Right cardiac atrium (tissue), 5 donors: ENCODE data around the gene RSAD1. TPM values are rescaled to one million over a fixed set of nuclear protein-coding genes. Genes with fewer than 3 reads are reported as not detected.
"Not testable (repeated sequence)": the region's sequence is repeated elsewhere in the genome, so short reads cannot be mapped to it uniquely, and the experiment has no call there.

Experiments used
- ATAC-seq, 2 donors: fragments of 200-7000 bp; cut with Tn5 transposase; one replicate each; pipeline versions ENCODE4 v1.8.0 to v1.9.1; 2020; ENCODE audit warnings: moderate library complexity in 2 of 2, mild to moderate bottlenecking in 1 of 2
- DNase-seq, 3 donors: peaks; one replicate each; pipeline ENCODE4 v3.0.0-alpha.2; 2020
- H3K27ac ChIP-seq: one replicate; pipeline ENCODE4 v1.5.1; 2013; ENCODE audit warnings: mild to moderate bottlenecking, low read length, control low read depth, moderate library complexity
- H3K27me3 ChIP-seq: one replicate; pipeline ENCODE4 v1.6.1; 2013; ENCODE audit not compliant: control insufficient read depth, insufficient read depth
- H3K4me1 ChIP-seq: one replicate; pipeline ENCODE4 v1.6.1; 2013; ENCODE audit warnings: low read length; ENCODE audit not compliant: control insufficient read depth, insufficient read depth
- H3K4me3 ChIP-seq: one replicate; pipeline ENCODE4 v1.5.1; 2013; ENCODE audit warnings: low read length, control low read depth
- H3K9me3 ChIP-seq: one replicate; pipeline ENCODE4 v1.6.1; 2013; ENCODE audit warnings: low read length; ENCODE audit not compliant: control insufficient read depth
- WGBS: extraction: QIAGEN DNeasy Blood & Tissue Kit; methylation state at CpG from one replicate; pipeline ENCODE4 v1.1.7; 2013; 5-methylcytosine and 5-hydroxymethylcytosine counted together
- intact Hi-C, 4 donors: fragments of 100-400 bp; cut with DNase I; formaldehyde crosslinking; loops; one replicate each; pipeline versions ENCODE4 v1.11.0 to v1.14.0; 2022 to 2023
- polyA plus RNA-seq: library from polyadenylated mRNA; stranded (reverse); fragments of 200-250 nt; gene quantifications from one replicate; pipeline ENCODE4 v1.2.3, GENCODE V29; 2013
- total RNA-seq, 4 donors: library from RNA; stranded (reverse); fragmentation: NEBNext Ultra II Directional; extraction: Animal tissue kit (Norgen Biotek cat#: 25700); gene quantifications; one replicate each; pipeline ENCODE4 v1.2.1, GENCODE V29; 2021
- donor health status: healthy with polysubstance abuse.
- donor health status: DM: no; HTN: yes; CAD: no.
- donor health status: DM: no; HTN: no; CAD: no.
- donor health status: DM: no; HTN: yes; CAD: no; lungs with severe emphysema.
- donor health status: DM: yes; HTN: yes; CAD: no.

The RSAD1 gene
- total and polyA plus RNA-seq, 5 donors: 23.9 to 38.5 (median 28.8) TPM

DNA sequence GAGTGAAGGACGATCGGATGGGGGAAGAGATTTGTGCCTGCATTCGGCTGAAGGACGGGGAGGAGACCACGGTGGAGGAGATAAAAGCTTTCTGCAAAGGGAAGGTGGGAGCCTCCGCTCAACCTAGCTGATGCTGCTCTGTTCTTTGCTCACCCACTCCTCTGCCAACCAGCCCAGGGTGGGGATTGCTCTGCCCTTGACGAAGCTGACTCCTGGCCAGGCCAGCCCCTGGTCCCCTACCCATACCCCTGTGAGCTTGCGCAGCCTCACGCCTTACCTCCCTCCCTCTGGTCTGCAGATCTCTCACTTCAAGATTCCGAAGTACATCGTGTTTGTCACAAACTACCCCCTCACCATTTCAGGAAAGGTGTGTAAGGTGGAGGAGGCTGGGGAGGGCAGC is 4.8 kb upstream of the RSAD1 start:
- H3K27ac ChIP-seq: no peak overlapping the region
- 87% methylated on average over 11 of the region's 11 CpGs for WGBS
- H3K4me1 ChIP-seq: no peaks in the 10 kb centered on the region

DNA sequence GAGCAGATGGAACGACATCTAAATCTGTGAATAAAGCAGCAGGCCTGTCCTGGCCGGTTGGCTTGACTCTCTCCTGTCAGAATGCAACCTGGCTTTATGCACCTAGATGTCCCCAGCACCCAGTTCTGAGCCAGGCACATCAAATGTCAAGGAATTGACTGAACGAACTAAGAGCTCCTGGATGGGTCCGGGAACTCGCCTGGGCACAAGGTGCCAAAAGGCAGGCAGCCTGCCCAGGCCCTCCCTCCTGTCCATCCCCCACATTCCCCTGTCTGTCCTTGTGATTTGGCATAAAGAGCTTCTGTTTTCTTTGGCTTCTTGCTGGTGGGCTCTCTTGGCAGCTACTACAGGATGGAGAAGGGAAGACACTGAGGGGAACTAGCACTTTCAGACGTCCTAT is 4.1 kb upstream of the RSAD1 start:
- DNase-seq: no peak
- no peaks in the 10 kb centered on the region for H3K27me3 ChIP-seq
- intact Hi-C loops: loop anchor here in 2 of 4 donors (10.0 kb wide), 1 partner anchor 110 kb away; no protein-coding TSS in a partner anchor
- WGBS: 54% methylated on average over 6 of the region's 6 CpGs
- ATAC-seq: no peak
- H3K4me1 ChIP-seq: peaks cover under 1% of the 10 kb centered on the region
- no peak overlapping the region for H3K27ac ChIP-seq
- no peaks in the 10 kb centered on the region for H3K9me3 ChIP-seq
- no peak overlapping the region for H3K4me3 ChIP-seq

More for the DNA sequence above, 4.8 kb upstream of the RSAD1 start:
- no peak overlapping the region for H3K4me3 ChIP-seq
- DNase-seq (no peak), ATAC-seq (no peak)
- H3K27me3 ChIP-seq: no peaks in the 10 kb centered on the region
- intact Hi-C loops: loop anchor here in 2 of 4 donors (10.0 kb wide), 1 partner anchor 109 kb away; no protein-coding TSS in a partner anchor
- H3K9me3 ChIP-seq: no peaks in the 10 kb centered on the region

DNA sequence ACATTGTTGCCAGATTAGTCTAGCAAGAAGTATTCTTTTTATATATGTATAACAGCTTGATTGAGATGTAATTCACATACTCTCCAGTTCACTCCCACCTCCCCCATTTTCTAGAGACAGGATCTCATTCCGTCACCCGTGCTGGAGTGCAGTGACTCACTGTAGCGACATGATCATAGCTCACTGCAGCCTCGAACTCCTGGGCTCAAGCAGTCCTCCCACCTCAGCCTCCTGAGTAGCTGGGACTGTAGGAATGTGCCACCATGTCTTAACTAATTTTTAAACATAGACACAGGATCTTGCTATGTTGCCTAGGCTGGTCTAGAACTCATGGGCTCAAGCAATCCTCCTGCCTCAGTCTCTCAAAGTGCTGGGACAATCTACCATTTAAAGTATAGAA is 3.3 kb upstream of the RSAD1 start:
- Histone ChIP-seq H3K27me3 (no peaks in the 10 kb centered on the region), H3K4me3 (no peak overlapping the region), H3K9me3 (no peaks in the 10 kb centered on the region), H3K4me1 (peaks cover 3% of the 10 kb centered on the region), H3K27ac (no peak overlapping the region)
- DNase-seq: no peak
- no peak for ATAC-seq
- intact Hi-C loops: loop anchor here in 2 of 4 donors (10.0 kb wide), 1 partner anchor 111 kb away; no protein-coding TSS in a partner anchor
- WGBS: 83% methylated on average over 4 of the region's 4 CpGs

DNA sequence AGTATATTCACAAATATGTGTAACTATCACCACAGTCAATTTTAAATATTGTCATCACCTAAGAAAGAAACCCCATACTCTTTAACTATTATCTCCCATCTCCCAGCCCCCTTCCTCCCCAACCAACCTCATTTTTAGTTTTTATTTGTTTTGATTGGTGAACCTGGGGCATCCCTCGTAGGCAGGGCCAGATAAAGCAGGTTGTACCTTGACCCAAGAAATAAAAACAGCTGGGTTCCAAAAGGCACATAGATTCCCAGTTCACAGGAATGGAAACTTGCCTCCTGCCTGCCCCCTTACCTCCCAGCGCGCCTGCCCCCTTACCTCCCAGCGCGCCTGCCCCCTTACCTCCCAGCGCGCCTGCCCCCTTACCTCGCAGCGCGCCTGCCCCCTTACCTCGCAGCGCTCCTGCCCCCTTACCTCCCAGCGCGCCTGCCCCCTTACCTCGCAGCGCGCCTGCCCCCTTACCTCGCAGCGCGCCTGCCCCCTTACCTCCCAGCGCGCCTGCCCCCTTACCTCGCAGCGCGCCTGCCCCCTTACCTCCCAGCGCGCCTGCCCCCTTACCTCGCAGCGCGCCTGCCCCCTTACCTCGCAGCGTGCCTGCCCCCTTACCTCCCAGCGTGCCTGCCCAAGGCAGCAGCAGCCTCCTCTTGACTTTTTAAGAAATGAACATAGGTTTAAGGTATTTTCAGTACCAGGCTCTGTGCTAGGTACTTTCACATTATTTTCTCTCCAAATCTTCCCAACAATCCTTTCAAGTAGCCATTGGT is 2.7 kb upstream of the RSAD1 start:
- WGBS: 29% methylated on average over 28 of the region's 33 CpGs
- intact Hi-C loops: loop anchor here in 2 of 4 donors (10.0 kb wide), 1 partner anchor 111 kb away; no protein-coding TSS in a partner anchor
- H3K27ac ChIP-seq: not testable (repeated sequence)

DNA sequence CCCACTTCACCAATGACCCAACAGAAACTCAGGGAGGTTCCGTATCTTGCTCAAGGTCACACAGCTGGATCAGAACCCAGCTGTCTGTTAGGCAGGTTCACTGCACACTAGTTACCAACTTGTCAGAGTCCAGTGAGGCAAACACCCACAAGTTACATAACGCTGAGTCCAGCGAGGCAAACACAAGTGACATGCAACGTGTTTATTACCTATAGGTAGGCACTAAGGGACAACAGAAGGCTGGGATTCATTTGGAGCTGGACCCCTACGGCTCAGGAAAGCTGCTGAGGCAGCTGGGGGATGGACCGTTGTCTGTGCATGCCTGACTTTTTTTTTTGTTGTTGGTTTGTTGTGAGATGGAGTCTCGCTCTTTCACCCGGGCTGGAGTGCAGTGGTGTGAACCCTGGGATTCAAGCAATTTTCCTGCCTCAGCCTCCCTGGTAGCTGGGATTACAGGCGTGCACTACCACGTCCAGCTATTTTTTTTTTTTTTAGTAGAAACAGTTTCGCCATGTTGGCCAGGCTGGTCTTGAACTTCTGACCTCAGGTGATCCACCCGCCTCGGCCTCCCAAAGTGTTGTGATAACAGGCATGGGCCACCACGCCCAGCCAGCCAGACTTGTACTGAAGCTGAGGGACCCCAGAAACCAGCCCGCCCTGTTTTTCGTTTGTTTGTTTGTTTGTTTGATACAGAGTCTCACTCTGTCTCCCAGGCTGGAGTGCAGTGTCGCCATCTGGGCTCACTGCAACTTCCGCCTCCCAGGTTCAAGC is 1.9 kb upstream of the RSAD1 start:
- no peaks in the 10 kb centered on the region for H3K9me3 ChIP-seq
- peaks cover 3% of the 10 kb centered on the region for H3K4me1 ChIP-seq
- H3K27ac ChIP-seq: no peak overlapping the region
- no peaks in the 10 kb centered on the region for H3K27me3 ChIP-seq
- DNase-seq: no peak
- intact Hi-C loops: loop anchor here in 2 of 4 donors (10.0 kb wide), 1 partner anchor 112 kb away; no protein-coding TSS in a partner anchor
- ATAC-seq: no peak
- 74% methylated on average over 18 of the region's 18 CpGs for WGBS
- no peak overlapping the region for H3K4me3 ChIP-seq

More for the DNA sequence above, 2.7 kb upstream of the RSAD1 start:
- not testable (repeated sequence) for H3K27me3 ChIP-seq, H3K4me3 ChIP-seq, DNase-seq, H3K4me1 ChIP-seq, ATAC-seq, H3K9me3 ChIP-seq

DNA sequence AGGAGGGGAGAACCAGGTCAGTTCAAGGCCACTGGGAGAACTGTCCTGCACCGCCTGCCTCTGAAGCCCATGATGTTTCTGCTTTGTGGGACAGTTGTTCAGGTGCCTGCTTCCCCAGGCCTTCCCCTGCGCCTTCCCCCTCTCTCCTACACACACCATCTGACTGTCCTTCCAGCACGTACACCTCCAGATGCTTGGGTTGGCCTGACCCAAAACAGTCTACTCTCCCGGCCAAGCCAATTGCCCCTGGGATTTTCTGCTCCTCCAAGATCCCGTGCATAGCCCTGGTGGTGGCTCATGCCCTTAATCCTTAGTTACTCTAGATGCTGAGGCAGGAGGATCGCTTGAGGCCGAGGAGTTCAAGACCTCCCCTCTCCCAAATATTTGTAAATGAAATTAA is 684 bp upstream of the RSAD1 start:
- Histone ChIP-seq H3K27ac (peak overlapping the region; percentile 53), H3K4me1 (peaks cover 3% of the 10 kb centered on the region), H3K4me3 (no peak overlapping the region), H3K9me3 (no peaks in the 10 kb centered on the region), H3K27me3 (no peaks in the 10 kb centered on the region)
- peak in 1 of 3 donors; percentile 63 for DNase-seq
- no peak for ATAC-seq
- intact Hi-C loops: loop anchor here in 2 of 4 donors (10.0 kb wide), 1 partner anchor 113 kb away; no protein-coding TSS in a partner anchor
- 69% methylated on average over 7 of the region's 7 CpGs for WGBS

DNA sequence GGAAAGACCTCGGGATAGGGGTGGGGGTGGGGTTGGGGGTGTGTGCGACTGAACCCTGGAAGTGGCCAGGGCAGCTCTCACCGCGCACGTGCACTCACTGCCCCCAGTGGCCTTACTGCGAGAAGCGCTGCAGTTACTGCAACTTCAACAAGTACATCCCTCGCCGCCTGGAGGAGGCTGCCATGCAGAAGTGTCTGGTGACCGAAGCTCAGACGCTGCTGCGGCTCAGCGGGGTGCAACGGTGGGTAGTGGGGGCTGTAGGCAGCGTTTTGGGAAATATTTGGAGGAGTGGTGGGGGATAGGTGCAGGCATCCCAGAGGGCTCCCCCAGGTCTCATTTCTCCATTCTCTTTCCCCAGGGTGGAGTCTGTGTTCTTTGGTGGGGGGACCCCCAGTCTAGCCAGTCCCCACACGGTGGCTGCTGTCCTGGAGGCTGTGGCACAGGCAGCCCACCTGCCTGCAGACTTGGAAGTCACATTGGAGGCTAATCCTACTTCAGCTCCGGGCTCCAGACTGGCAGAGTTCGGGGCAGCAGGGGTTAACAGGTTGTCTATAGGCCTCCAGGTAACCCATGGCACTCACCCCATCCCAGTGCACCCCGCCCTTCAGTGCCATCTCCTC is 972 bp downstream of the RSAD1 start:
- H3K4me1 ChIP-seq: peaks cover 3% of the 10 kb centered on the region
- WGBS: 16% methylated on average over 19 of the region's 19 CpGs

DNA sequence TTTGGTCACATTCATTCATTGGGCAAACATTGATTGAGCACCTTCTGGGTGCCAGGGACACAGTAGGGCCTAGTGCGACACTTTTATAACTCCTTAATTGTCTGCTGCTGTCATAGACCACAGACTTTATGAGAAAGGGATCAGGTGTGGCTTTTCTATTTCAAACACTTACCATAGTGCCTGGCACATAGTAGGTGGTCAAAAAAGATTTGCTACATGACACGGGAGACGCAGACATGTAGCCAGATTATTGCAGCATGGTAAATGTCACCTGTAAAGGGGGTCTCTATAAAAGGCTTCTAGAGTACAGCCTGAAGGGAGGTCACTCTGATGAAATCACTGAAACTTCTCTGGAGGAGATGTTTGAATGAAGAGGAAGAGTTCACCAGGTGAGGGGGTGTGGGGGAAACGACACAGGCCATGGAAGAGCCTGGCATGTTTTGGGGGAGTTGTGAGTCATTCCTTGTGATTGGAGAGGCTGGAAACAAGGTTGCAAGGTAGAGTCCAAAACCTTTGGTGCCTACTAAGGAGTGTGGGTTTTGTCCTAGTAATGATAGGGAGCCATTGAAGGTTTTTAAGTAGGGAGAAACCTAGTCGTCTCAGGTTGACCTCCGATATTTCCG is 1.6 kb downstream of the RSAD1 start:
- Histone ChIP-seq H3K27me3 (no peaks in the 10 kb centered on the region), H3K4me1 (peaks cover 3% of the 10 kb centered on the region), H3K27ac (no peak overlapping the region), H3K9me3 (no peaks in the 10 kb centered on the region), H3K4me3 (no peak overlapping the region)
- WGBS: 84% methylated on average over 7 of the region's 7 CpGs
- DNase-seq (no peak), ATAC-seq (no peak)
- intact Hi-C loops: loop anchor here (5.0 to 10.0 kb wide), 5 partner anchors 52 to 205 kb away; partner anchors contain the start of gene EPN3 (in 3 of the 4)

More for the DNA sequence above, 972 bp downstream of the RSAD1 start:
- peak; percentile 82 to 90 (median 89) for DNase-seq
- Histone ChIP-seq H3K9me3 (no peaks in the 10 kb centered on the region), H3K27ac (no peak overlapping the region), H3K27me3 (no peaks in the 10 kb centered on the region), H3K4me3 (peak overlapping the region; percentile 60)
- ATAC-seq: peak; percentile 56 to 68
- intact Hi-C loops: loop anchor here (5.0 to 10.0 kb wide), 6 partner anchors 53 to 205 kb away; partner anchors contain the start of gene EPN3 (in 3 of the 4)

DNA sequence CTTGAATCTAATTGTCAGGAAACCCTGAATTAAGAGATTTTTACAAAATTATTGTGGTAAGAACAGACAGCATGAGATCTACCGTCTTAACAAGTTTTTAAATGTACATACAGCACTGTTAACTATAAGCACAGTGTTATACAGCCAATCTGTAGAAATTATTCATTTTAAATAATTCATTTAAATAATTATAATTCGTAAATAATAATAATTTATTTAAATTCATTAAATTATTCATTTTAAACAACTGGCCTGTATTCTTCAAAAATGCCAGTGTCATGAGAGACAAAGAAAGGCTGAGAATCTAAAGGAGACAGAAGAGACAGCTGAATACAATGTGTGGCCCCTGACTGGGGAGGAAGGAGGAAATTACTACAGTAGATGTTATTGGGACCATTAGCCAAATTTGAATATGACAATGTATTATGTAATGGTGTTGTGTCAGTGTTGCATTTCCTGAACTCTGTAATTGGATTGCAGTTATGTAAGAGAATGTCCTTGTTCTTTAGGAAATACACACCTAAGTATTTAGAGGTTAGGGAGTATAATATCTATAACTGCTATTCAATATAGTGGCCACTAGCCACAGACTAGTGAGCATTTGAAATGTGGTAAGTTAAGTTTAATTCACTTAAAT is 2.3 kb downstream of the RSAD1 start:
- ATAC-seq (no peak), DNase-seq (no peak)
- 86% methylated on average over 2 of the region's 2 CpGs for whole genome bisulfite sequencing
- Histone ChIP-seq H3K4me3 (no peak overlapping the region), H3K27me3 (no peaks in the 10 kb centered on the region), H3K27ac (no peak overlapping the region), H3K9me3 (no peaks in the 10 kb centered on the region), H3K4me1 (peaks cover 3% of the 10 kb centered on the region)
- intact Hi-C loops: loop anchor here (5.0 to 10.0 kb wide), 5 partner anchors 51 to 204 kb away; partner anchors contain the start of gene EPN3 (in 3 of the 4)

DNA sequence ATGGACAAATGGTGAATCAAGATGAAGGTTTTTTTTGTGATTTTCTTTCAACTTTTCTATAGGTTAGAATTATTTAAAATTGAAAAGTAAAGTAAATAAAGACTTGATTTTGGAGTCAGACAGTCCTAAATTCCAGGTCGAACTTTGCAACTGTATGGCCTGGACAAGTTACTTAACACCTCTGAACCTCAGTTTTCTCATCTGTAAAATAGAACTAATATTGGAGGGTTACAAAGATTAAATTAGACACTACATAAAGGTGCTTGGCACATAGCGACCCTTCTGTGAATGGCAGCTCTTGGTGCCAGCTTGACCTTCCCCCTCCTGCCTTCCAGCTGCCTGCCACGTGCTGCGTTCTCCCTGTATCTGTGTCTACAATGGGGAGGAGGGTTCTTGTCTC is 3.0 kb downstream of the RSAD1 start:
- WGBS: 82% methylated on average over 4 of the region's 4 CpGs
- Histone ChIP-seq H3K27me3 (no peaks in the 10 kb centered on the region), H3K9me3 (no peaks in the 10 kb centered on the region), H3K4me1 (peaks cover 3% of the 10 kb centered on the region), H3K27ac (no peak overlapping the region), H3K4me3 (no peak overlapping the region)
- ATAC-seq (no peak), DNase-seq (no peak)
- intact Hi-C loops: loop anchor here (5.0 to 10.0 kb wide), 5 partner anchors 51 to 203 kb away; partner anchors contain the start of gene EPN3 (in 3 of the 4)
